B cell (primary cell): ENCODE results near the gene SMIM28. TPM values are rescaled to one million over a fixed set of nuclear protein-coding genes. Genes with fewer than 3 reads are reported as not detected.

Source experiments
- ATAC-seq: fragments of 200-7000 bp; cut with Tn5 transposase; one replicate; pipeline ENCODE4 v1.10.0; 2021; ENCODE audit warnings: low read depth, mild to moderate bottlenecking, moderate number of reproducible peaks, moderate library complexity
- CTCF ChIA-PET: fragments of 350-600 bp; sonication (Branson Sonifier 250); formaldehyde crosslinking; loops from one replicate; lab custom pipeline; 2021; ENCODE audit warnings: antibody characterized with exemption, inconsistent platforms; lab: Charles Lee
- POLR2A ChIA-PET: fragments of 350-600 bp; sonication (Branson Sonifier 250); formaldehyde crosslinking; loops from one replicate; lab custom pipeline; 2021; ENCODE audit warnings: antibody characterized with exemption; lab: Charles Lee
- DNase-seq: peaks from one replicate; pipeline ENCODE4 v3.0.0; 2013
- H2AFZ ChIP-seq: 2 replicates; pipeline ENCODE4 v1.6.1; 2012; ENCODE audit warnings: mild to moderate bottlenecking, low read depth, low read length; ENCODE audit not compliant: insufficient read depth, poor library complexity, severe bottlenecking
- H3K27ac ChIP-seq, 2 donors: 1 replicate in 1 of 2; 2 replicates in 1 of 2; pipeline ENCODE4 v1.5.1; 2012 to 2013; ENCODE audit warnings: low read length in 2 of 2, mild to moderate bottlenecking in 2 of 2, moderate library complexity in 1 of 2
- H3K27me3 ChIP-seq, 4 experiments: fragments of 200-600 bp in 1 of 4; sonication (generic) in 1 of 4; replicated peaks in 1 of 4; 1 replicate in 2 of 4; 2 replicates in 2 of 4; pipeline versions ENCODE4 v1.6.1 to v1.7.0; 2013 to 2016; ENCODE audit warnings: low read length in 3 of 4, mild to moderate bottlenecking in 2 of 4, mixed read lengths in 1 of 4, moderate library complexity in 1 of 4; ENCODE audit not compliant: insufficient read depth in 4 of 4, control insufficient read depth in 3 of 4; ENCODE audit errors: control extremely low read depth in 1 of 4
- H3K36me3 ChIP-seq, 2 experiments: replicated peaks in 1 of 2; 1 replicate in 1 of 2; 2 replicates in 1 of 2; pipeline versions ENCODE4 v1.6.1 to v1.7.1; 2013; ENCODE audit warnings: low read length in 1 of 2; ENCODE audit not compliant: insufficient read depth in 2 of 2, control insufficient read depth in 1 of 2; ENCODE audit errors: control extremely low read depth in 1 of 2, extremely low read depth in 1 of 2
- H3K4me1 ChIP-seq, 2 donors: fragments of 200-600 bp in 1 of 2; sonication (generic) in 1 of 2; 1 replicate in 1 of 2; 2 replicates in 1 of 2; pipeline versions ENCODE4 v1.5.1 to v1.6.1; 2013 to 2017; ENCODE audit warnings: low read length in 2 of 2; ENCODE audit not compliant: control insufficient read depth in 2 of 2, insufficient read depth in 2 of 2
- H3K4me2 ChIP-seq: replicated peaks from 2 replicates; pipeline ENCODE3; 2012; ENCODE audit warnings: mild to moderate bottlenecking, low read depth, low read length; ENCODE audit not compliant: poor library complexity, severe bottlenecking
- H3K4me3 ChIP-seq, 5 experiments: fragments of 200-600 bp in 1 of 5; sonication (generic) in 1 of 5; 1 replicate in 3 of 5; 2 replicates in 2 of 5; pipeline versions ENCODE4 v1.5.1 to v1.7.0; 2011 to 2016; ENCODE audit warnings: low read length in 4 of 5, mild to moderate bottlenecking in 4 of 5, low read depth in 2 of 5, control low read depth in 1 of 5, moderate library complexity in 1 of 5; ENCODE audit not compliant: insufficient read depth in 1 of 5; ENCODE audit errors: control extremely low read depth in 1 of 5, extremely low read depth in 1 of 5
- H3K79me2 ChIP-seq: fragments of 200-600 bp; sonication (generic); one replicate; pipeline ENCODE4 v1.6.0; 2016; ENCODE audit warnings: low read length; ENCODE audit not compliant: control insufficient read depth, insufficient read depth
- H3K9ac ChIP-seq: fragments of 200-600 bp; sonication (generic); 2 replicates; pipeline ENCODE4 v1.6.1; 2017; ENCODE audit warnings: mild to moderate bottlenecking, low read length, moderate library complexity
- H3K9me3 ChIP-seq, 3 donors: one replicate each; pipeline versions ENCODE4 v1.6.1 to v1.7.1; 2013; ENCODE audit warnings: low read length in 2 of 3; ENCODE audit not compliant: control insufficient read depth in 2 of 3, insufficient read depth in 1 of 3; ENCODE audit errors: control extremely low read depth in 1 of 3
- H4K20me1 ChIP-seq: 2 replicates; pipeline ENCODE4 v1.6.0; 2012; ENCODE audit warnings: mild to moderate bottlenecking, low read length; ENCODE audit not compliant: insufficient read depth, control insufficient read depth, poor library complexity, severe bottlenecking
- H3K27ac Mint-ChIP-seq: one replicate; pipeline ENCODE4 v1.8.0; 2021; ENCODE audit warnings: mixed read lengths
- H3K27me3 Mint-ChIP-seq: one replicate; pipeline ENCODE4 v1.8.0; 2021; ENCODE audit warnings: mixed read lengths
- H3K4me1 Mint-ChIP-seq: one replicate; pipeline ENCODE4 v1.8.0; 2021; ENCODE audit warnings: mixed read lengths
- H3K4me3 Mint-ChIP-seq: one replicate; pipeline ENCODE4 v1.8.0; 2021; ENCODE audit warnings: mixed read lengths
- H3K9me3 Mint-ChIP-seq: one replicate; pipeline ENCODE4 v1.8.0; 2022; ENCODE audit warnings: mixed read lengths; ENCODE audit not compliant: insufficient read depth
- CTCF ChIP-seq: fragments of 200-600 bp; IDR thresholded peaks from one replicate; pipeline ENCODE4 v1.8.0; 2022; ENCODE audit warnings: antibody characterized with exemption, mild to moderate bottlenecking
- EZH2 ChIP-seq: IDR thresholded peaks from 2 replicates; pipeline ENCODE4 v1.6.1; 2012; ENCODE audit warnings: borderline replicate concordance, low read depth, mild to moderate bottlenecking, moderate library complexity, low read length; ENCODE audit not compliant: insufficient read depth, poor library complexity, severe bottlenecking
- WGBS: methylation state at CpG from one replicate; pipeline ENCODE4 v1.1.5; 2013; ENCODE audit warnings: missing lambda C conversion rate; ENCODE audit not compliant: insufficient coverage; 5-methylcytosine and 5-hydroxymethylcytosine counted together
- intact Hi-C: fragments of 100-400 bp; cut with micrococcal nuclease; formaldehyde crosslinking; loops from one replicate; pipeline ENCODE4 v1.10.0; 2022
- polyA plus RNA-seq: library from polyadenylated mRNA; depleted of rRNA; stranded (reverse); fragments of >200 nt; gene quantifications from 2 replicates; pipeline ENCODE4 v1.2.3, GENCODE V29; 2012
- total RNA-seq, 2 donors: library from RNA; stranded (reverse); fragments of 120-200 nt in 1 of 2; gene quantifications; 1 replicate in 1 of 2; 2 replicates in 1 of 2; pipeline versions ENCODE4 v1.2.3 to v1.2.4, GENCODE V29; 2013 to 2022

Gene SMIM28
- total and polyA plus RNA-seq, 2 donors (not counting 1 experiment from before 2014, with no cell fraction given), result not detected

GRCh38 chr6:138345565-138346285 is 32.0 kb upstream of the SMIM28 start:
- no peak overlapping the region for H3K9ac ChIP-seq
- H4K20me1 ChIP-seq, result no peaks in the 10 kb centered on the region
- H3K9me3 ChIP-seq, result no peaks in the 10 kb centered on the region
- peaks cover 0 to 4% (median 3%) of the 10 kb centered on the region in 4 experiments for H3K27me3 ChIP-seq
- no peak overlapping the region for H2AFZ ChIP-seq
- H3K79me2 ChIP-seq, result no peaks in the 10 kb centered on the region
- no peaks in the 10 kb centered on the region for H3K36me3 ChIP-seq
- DNase-seq (no peak), ATAC-seq (no peak)
- Mint-ChIP-seq H3K4me1 (no peaks in the 10 kb centered on the region), H3K9me3 (no peaks in the 10 kb centered on the region), H3K27ac (no peak overlapping the region), H3K4me3 (no peak overlapping the region), H3K27me3 (peaks cover 21% of the 10 kb centered on the region)
- no peak overlapping the region for H3K27ac ChIP-seq
- TF ChIP-seq CTCF (no peak), EZH2 (no peak)
- no CpG with 5 or more reads among the region's 2 CpGs for WGBS
- H3K4me1 ChIP-seq, result no peaks in the 10 kb centered on the region
- H3K4me3 ChIP-seq, result no peak overlapping the region
- intact Hi-C loops, result no loop called here
- CTCF ChIA-PET, result no interaction called here
- no peak overlapping the region for H3K4me2 ChIP-seq
- POLR2A ChIA-PET, result no interaction called here
